Measurements from ENCODE around the gene IL10RB. TPM values are rescaled to one million over a fixed set of nuclear protein-coding genes. Genes with fewer than 3 reads are reported as not detected.

Gene IL10RB
- total RNA-seq, 1 experiment from 2014 or later = 3.1 TPM

GRCh38 chr21:33279330-33279820 lies 13.2 kb downstream of the IL10RB start:
- H3K9me3 Mint-ChIP-seq = peaks cover 4 to 5% of the 10 kb centered on the region in 2 experiments; a peak in 4 of 5 replicates
- H3K79me2 ChIP-seq (ENCODE audit: insufficient read depth, low read length) = no peaks in the 10 kb centered on the region
- no peak overlapping the region for H3T11ph ChIP-seq (ENCODE audit: low read length)
- no peak overlapping the region for H2BK15ac ChIP-seq (ENCODE audit: low read depth, low read length)
- no peaks in the 10 kb centered on the region for H3K9me3 ChIP-seq (ENCODE audit: control insufficient read depth, low read depth, low read length)
- H3K4me1 ChIP-seq (ENCODE audit: insufficient read depth, low read length) = no peaks in the 10 kb centered on the region
- no peak overlapping the region for H3K14ac ChIP-seq (ENCODE audit: insufficient read depth, low read length)
- no peak overlapping the region for H4K5ac ChIP-seq (ENCODE audit: insufficient read length, low read depth, low read length)
- H2AFZ ChIP-seq (ENCODE audit: low read length) = no peak overlapping the region
- no peak overlapping the region for H3K4me2 ChIP-seq (ENCODE audit: insufficient read depth, insufficient read length, low read length)
- H3K23ac ChIP-seq (ENCODE audit: insufficient read length, low read depth, low read length) = no peak overlapping the region
- no peak overlapping the region for H3K18ac ChIP-seq (ENCODE audit: insufficient read length, low read depth, low read length)
- H3K27me3 ChIP-seq (ENCODE audit: insufficient read depth, low read length) = no peaks in the 10 kb centered on the region
- H3K9ac ChIP-seq (ENCODE audit: extremely low read depth, insufficient read length, low read length) = no peak overlapping the region
- no peaks in the 10 kb centered on the region; the same call in 1 of the 2 replicates for H3K27me3 Mint-ChIP-seq (ENCODE audit: low read depth)
- no peak overlapping the region for H3K56ac ChIP-seq (ENCODE audit: insufficient read length, low read depth, low read length)
- no peak overlapping the region for H3K4ac ChIP-seq (ENCODE audit: low read depth, low read length)
- H3K36me3 Mint-ChIP-seq (ENCODE audit: insufficient read depth in 1 of 3, low read depth in 3 of 3) = peaks cover 0 to 6% (median 5%) of the 10 kb centered on the region in 3 experiments; a peak in 4 of 7 replicates
- no CpG with 5 or more reads among the region's 3 CpGs for WGBS (ENCODE audit: extremely low coverage, insufficient read length, low lambda C conversion rate)
- DNase-seq = no peak
- no peak overlapping the region for H2AK5ac ChIP-seq (ENCODE audit: insufficient read length, low read length)
- no peaks in the 10 kb centered on the region for H3K23me2 ChIP-seq (ENCODE audit: insufficient read length, low read depth, low read length, poor library complexity, severe bottlenecking)
- no peaks in the 10 kb centered on the region for H3K79me1 ChIP-seq (ENCODE audit: insufficient read depth, low read depth, low read length, poor library complexity, severe bottlenecking)
- H2BK12ac ChIP-seq (ENCODE audit: insufficient read length, low read depth, low read length) = no peak overlapping the region
- no peak overlapping the region for H2BK20ac ChIP-seq (ENCODE audit: low read depth, low read length, poor library complexity, severe bottlenecking)
- no peak overlapping the region for H4K8ac ChIP-seq (replicated peaks; ENCODE audit: insufficient read length, low read depth, low read length)
- H2BK5ac ChIP-seq (ENCODE audit: insufficient read length, low read length) = no peak overlapping the region
- H4K91ac ChIP-seq (ENCODE audit: insufficient read length, low read depth, low read length) = no peak overlapping the region
- H3K27ac Mint-ChIP-seq = no peak overlapping the region
- TF ChIP-seq, protein P1, sequence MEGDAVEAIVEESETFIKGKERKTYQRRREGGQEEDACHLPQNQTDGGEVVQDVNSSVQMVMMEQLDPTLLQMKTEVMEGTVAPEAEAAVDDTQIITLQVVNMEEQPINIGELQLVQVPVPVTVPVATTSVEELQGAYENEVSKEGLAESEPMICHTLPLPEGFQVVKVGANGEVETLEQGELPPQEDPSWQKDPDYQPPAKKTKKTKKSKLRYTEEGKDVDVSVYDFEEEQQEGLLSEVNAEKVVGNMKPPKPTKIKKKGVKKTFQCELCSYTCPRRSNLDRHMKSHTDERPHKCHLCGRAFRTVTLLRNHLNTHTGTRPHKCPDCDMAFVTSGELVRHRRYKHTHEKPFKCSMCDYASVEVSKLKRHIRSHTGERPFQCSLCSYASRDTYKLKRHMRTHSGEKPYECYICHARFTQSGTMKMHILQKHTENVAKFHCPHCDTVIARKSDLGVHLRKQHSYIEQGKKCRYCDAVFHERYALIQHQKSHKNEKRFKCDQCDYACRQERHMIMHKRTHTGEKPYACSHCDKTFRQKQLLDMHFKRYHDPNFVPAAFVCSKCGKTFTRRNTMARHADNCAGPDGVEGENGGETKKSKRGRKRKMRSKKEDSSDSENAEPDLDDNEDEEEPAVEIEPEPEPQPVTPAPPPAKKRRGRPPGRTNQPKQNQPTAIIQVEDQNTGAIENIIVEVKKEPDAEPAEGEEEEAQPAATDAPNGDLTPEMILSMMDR (conservative IDR thresholded peaks at IDR 0.05) = no peak
- H3K4me3 Mint-ChIP-seq = no peak overlapping the region
- no peak overlapping the region for H2BK120ac ChIP-seq (ENCODE audit: low read depth, low read length, poor library complexity, severe bottlenecking)
- no peak overlapping the region for H3K27ac ChIP-seq (ENCODE audit: insufficient read length, low read depth, low read length)
- no peaks in the 10 kb centered on the region for H4K20me1 ChIP-seq (ENCODE audit: control insufficient read depth, insufficient read depth, insufficient read length)
- no peaks in the 10 kb centered on the region for H3K4me1 Mint-ChIP-seq

Measured in H9 (cell line).